ENCODE data around the gene HCN3.
A peak's percentile ranks its signal among the peaks of the same experiment; 100 is the strongest.

DNA sequence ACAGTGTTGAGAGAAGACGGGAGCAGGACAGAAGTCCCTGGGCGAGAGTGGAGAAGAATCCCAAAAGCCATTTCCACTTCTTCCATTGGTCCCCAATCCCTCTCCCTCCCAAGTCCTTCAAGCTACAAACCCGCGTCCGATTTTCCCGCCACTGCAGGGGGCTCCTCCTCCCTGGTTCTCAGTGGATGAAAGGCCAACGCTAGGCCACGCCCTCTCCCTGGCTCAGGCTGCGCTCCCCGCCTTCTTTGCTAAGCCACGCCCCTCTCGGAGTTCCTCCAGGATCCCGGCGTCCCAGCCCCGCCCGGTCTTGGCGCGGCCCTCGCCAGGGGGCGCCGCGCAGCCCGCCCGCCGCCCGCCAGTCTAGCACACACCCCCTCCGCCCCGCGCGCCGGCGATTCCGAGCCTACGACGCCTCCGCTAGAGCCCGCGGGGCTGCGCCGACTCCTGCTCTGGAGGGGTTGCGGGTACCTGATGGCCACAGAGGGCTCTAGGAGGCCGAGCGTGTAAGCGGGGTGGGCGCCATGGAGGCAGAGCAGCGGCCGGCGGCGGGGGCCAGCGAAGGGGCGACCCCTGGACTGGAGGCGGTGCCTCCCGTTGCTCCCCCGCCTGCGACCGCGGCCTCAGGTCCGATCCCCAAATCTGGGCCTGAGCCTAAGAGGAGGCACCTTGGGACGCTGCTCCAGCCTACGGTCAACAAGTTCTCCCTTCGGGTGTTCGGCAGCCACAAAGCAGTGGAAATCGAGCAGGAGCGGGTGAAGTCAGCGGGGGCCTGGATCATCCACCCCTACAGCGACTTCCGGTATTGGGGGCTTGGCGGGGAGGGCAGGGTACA lies at the start of gene HCN3:
- TF ChIP-seq, protein P1, sequence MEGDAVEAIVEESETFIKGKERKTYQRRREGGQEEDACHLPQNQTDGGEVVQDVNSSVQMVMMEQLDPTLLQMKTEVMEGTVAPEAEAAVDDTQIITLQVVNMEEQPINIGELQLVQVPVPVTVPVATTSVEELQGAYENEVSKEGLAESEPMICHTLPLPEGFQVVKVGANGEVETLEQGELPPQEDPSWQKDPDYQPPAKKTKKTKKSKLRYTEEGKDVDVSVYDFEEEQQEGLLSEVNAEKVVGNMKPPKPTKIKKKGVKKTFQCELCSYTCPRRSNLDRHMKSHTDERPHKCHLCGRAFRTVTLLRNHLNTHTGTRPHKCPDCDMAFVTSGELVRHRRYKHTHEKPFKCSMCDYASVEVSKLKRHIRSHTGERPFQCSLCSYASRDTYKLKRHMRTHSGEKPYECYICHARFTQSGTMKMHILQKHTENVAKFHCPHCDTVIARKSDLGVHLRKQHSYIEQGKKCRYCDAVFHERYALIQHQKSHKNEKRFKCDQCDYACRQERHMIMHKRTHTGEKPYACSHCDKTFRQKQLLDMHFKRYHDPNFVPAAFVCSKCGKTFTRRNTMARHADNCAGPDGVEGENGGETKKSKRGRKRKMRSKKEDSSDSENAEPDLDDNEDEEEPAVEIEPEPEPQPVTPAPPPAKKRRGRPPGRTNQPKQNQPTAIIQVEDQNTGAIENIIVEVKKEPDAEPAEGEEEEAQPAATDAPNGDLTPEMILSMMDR (IDR thresholded peaks at IDR 0.05), result peak in 5 of 7 experiments; percentile 8 to 88 (median 64)
- no peak for TF ChIP-seq POLR2A (IDR thresholded peaks at IDR 0.05)
- no peak for TF ChIP-seq EP300 (IDR thresholded peaks at IDR 0.05)
